HepG2 (cell line): Measurements from ENCODE around the gene ZXDC. TPM values are rescaled to one million over a fixed set of nuclear protein-coding genes. Genes with fewer than 3 reads are reported as not detected.

Experiments
- ADNP ChIP-seq: sonication (generic); formaldehyde crosslinking; IDR thresholded peaks from 2 replicates; pipeline ENCODE4 v1.4.0; 2020; ENCODE audit warnings: missing genetic modification reagents
- BRD4 ChIP-seq: sonication (generic); formaldehyde crosslinking; IDR thresholded peaks from 2 replicates; pipeline ENCODE4 v1.4.0; 2020; ENCODE audit warnings: missing genetic modification reagents
- HNRNPK ChIP-seq: fragments of 200-400 bp; formaldehyde crosslinking; IDR thresholded peaks from 2 replicates; pipeline ENCODE4 v1.6.1; 2018; ENCODE audit warnings: low read length, low read depth, moderate library complexity, mild to moderate bottlenecking; ENCODE audit not compliant: poor library complexity, severe bottlenecking
- MAZ ChIP-seq, 2 experiments: sonication (generic) in 1 of 2; formaldehyde crosslinking in 1 of 2; IDR thresholded peaks; 2 replicates each; pipeline versions ENCODE4 v1.5.0 to v1.6.1; 2012 to 2020; ENCODE audit warnings: low read depth in 2 of 2, mild to moderate bottlenecking in 2 of 2, borderline replicate concordance in 1 of 2, improper control_type of control experiment in 1 of 2, low read length in 1 of 2, missing genetic modification reagents in 1 of 2, moderate library complexity in 1 of 2
- MED8 ChIP-seq: sonication (generic); formaldehyde crosslinking; IDR thresholded peaks from 2 replicates; pipeline ENCODE4 v1.8.1; 2023; ENCODE audit warnings: mild to moderate bottlenecking, missing genetic modification reagents; ENCODE audit not compliant: insufficient replicate concordance
- NBN ChIP-seq: fragments of 450-650 bp; conservative IDR thresholded peaks from 2 replicates; pipeline ENCODE4 v1.6.1; 2017
- RFX3 ChIP-seq: IDR thresholded peaks from 2 replicates; pipeline ENCODE4 v1.6.1; 2016; ENCODE audit warnings: missing biosample characterization, missing genetic modification reagents
- RORA ChIP-seq: sonication (generic); formaldehyde crosslinking; IDR thresholded peaks from 2 replicates; pipeline ENCODE4 v1.5.0; 2020; ENCODE audit warnings: mild to moderate bottlenecking, missing genetic modification reagents, moderate library complexity
- SKI ChIP-seq: fragments of 450-650 bp; IDR thresholded peaks from one replicate; pipeline ENCODE4 v1.6.1; 2018; ENCODE audit warnings: mild to moderate bottlenecking; ENCODE audit not compliant: partially characterized antibody
- SRY ChIP-seq: sonication (generic); formaldehyde crosslinking; IDR thresholded peaks from 2 replicates; pipeline ENCODE4 v1.8.0; 2022; ENCODE audit warnings: mild to moderate bottlenecking, missing genetic modification reagents
- TOE1 ChIP-seq: sonication (generic); formaldehyde crosslinking; IDR thresholded peaks from 2 replicates; pipeline ENCODE4 v1.4.0; 2020; ENCODE audit warnings: mild to moderate bottlenecking, missing genetic modification reagents
- ZBTB20 ChIP-seq: sonication (generic); formaldehyde crosslinking; IDR thresholded peaks from 2 replicates; pipeline ENCODE4 v1.8.1; 2023; ENCODE audit warnings: missing genetic modification reagents, low read depth, mild to moderate bottlenecking, borderline replicate concordance
- ZBTB7A ChIP-seq: sonication (generic); formaldehyde crosslinking; IDR thresholded peaks from 2 replicates; pipeline ENCODE4 v1.8.0; 2022; ENCODE audit warnings: mild to moderate bottlenecking, missing genetic modification reagents
- ZNF121 ChIP-seq: sonication (generic); formaldehyde crosslinking; IDR thresholded peaks from 2 replicates; pipeline ENCODE4 v1.5.0; 2020; ENCODE audit warnings: mild to moderate bottlenecking, missing genetic modification reagents
- ZNF224 ChIP-seq: sonication (generic); formaldehyde crosslinking; IDR thresholded peaks from 2 replicates; pipeline ENCODE4 v1.5.0; 2020; ENCODE audit warnings: mild to moderate bottlenecking, missing genetic modification reagents
- ZNF326 ChIP-seq: sonication (generic); formaldehyde crosslinking; IDR thresholded peaks from 2 replicates; pipeline ENCODE4 v1.4.0; 2020; ENCODE audit warnings: missing genetic modification reagents, borderline replicate concordance
- ZNF547 ChIP-seq: sonication (generic); formaldehyde crosslinking; IDR thresholded peaks from 2 replicates; pipeline ENCODE4 v1.5.1; 2020; ENCODE audit warnings: mild to moderate bottlenecking, missing genetic modification reagents
- ZNF614 ChIP-seq: IDR thresholded peaks from 2 replicates; pipeline ENCODE4 v1.6.1; 2018; ENCODE audit warnings: missing biosample characterization, missing genetic modification reagents, inconsistent platforms, borderline replicate concordance
- ZNF652 ChIP-seq: IDR thresholded peaks from 2 replicates; pipeline ENCODE4 v1.6.1; 2016; ENCODE audit warnings: low read depth, borderline replicate concordance
- polyA plus RNA-seq, 8 experiments: library from polyadenylated mRNA; depleted of rRNA in 3 of 8; stranded (reverse) in 7 of 8; unstranded in 1 of 8; fragments of >200 nt; fragmentation: Illumina TruSeq in 4 of 8; extraction: Trizol in 4 of 8; gene quantifications; 2 replicates each; pipeline versions ENCODE4 v1.2.1 to v1.2.3, GENCODE V29; 2011 to 2016; ENCODE audit warnings: low read depth in 4 of 8, missing spikeins in 1 of 8, mixed read lengths in 1 of 8; ENCODE audit not compliant: insufficient read depth in 1 of 8
- total RNA-seq, 5 experiments: library from RNA; depleted of rRNA; stranded (reverse); fragments of >200 nt; fragmentation: Illumina TruSeq; extraction: Trizol; gene quantifications; 2 replicates each; pipeline ENCODE4 v1.2.3, GENCODE V29; 2016; ENCODE audit warnings: low read depth in 1 of 5
- TF ChIP-seq, protein P1 (sequence below): sonication (generic); formaldehyde crosslinking; IDR thresholded peaks from 2 replicates; pipeline ENCODE4 v1.4.0; 2020; ENCODE audit warnings: missing genetic modification reagents
- TF ChIP-seq, protein P2 (sequence below): sonication (generic); formaldehyde crosslinking; IDR thresholded peaks from 2 replicates; pipeline ENCODE4 v1.8.0; 2022; ENCODE audit warnings: mild to moderate bottlenecking, missing genetic modification reagents, moderate library complexity
- TF ChIP-seq, protein P3 (sequence below): IDR thresholded peaks from 2 replicates; pipeline ENCODE4 v1.6.1; 2016; ENCODE audit warnings: mild to moderate bottlenecking
- TF ChIP-seq, protein P4 (sequence below): sonication (generic); formaldehyde crosslinking; IDR thresholded peaks from 2 replicates; pipeline ENCODE4 v1.5.0; 2020; ENCODE audit warnings: mild to moderate bottlenecking, missing genetic modification reagents

The ZXDC gene
- total and polyA plus RNA-seq, 2 of the 13 experiments (the other 11 are each of a cell fraction or from before 2014, with no cell fraction given): 17.6 to 21.2 TPM

DNA sequence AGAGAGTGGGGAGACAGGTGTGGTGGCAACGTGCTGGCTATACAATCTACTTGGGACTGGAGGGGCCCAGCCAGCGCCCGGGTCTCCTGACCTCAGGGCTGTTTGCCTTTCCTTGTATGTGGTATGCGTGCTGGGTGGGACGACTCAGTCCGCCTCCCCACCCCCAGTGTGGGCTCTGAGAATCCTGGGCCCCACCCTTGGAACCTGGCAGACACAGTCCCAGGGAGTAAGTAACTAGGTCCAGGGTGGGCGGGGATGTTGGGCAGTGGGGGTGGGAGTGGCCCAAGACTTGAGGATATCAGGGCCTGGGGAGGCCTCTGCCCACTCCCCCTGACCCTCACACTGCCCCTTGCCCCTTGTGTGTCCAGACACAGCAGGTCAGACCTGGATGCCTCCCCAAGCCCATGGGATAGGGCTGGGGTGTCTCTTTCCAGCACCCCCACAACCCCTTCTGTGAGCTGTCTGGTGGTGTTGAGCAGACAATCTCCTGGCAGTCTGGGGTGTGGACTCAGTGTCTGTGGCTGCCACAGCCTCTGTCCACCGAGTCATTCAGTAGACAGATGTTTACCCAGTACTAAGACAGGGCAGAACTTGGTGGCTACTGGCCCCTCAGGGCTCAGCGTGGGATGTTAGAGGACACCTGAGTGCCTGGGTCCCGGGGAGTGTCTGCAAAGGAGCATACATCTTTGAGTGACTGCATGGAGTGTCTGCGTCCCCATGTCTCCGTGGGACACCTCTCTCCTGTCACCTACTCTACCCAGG lies 49.6 kb upstream of the ZXDC start (continued):
- TF ChIP-seq ZNF547 (CRISPR knock-in tag) (no peak), ZNF614 (CRISPR knock-in tag) (no peak), ZNF121 (CRISPR knock-in tag) (0 out of 2 replicates have a peak, but pooled peaks have one; percentile 31), MED8 (no peak), TOE1 (no peak), SRY (CRISPR knock-in tag) (no peak), ZNF652 (CRISPR knock-in tag) (no peak), RFX3 (no peak), NBN (no peak), ADNP (CRISPR knock-in tag) (no peak), SKI (no peak), ZBTB20 (CRISPR knock-in tag) (0 out of 2 replicates have a peak, but pooled peaks have one; percentile 24), RORA (no peak), ZNF326 (no peak), ZBTB7A (CRISPR knock-in tag) (no peak), ZNF224 (CRISPR knock-in tag) (no peak), BRD4 (CRISPR knock-in tag) (no peak), MAZ (IDR thresholded peaks at IDR 0.05; ENCODE audit: borderline replicate concordance, low read depth, low read length) (no peak), MAZ (CRISPR knock-in tag; IDR thresholded peaks at IDR 0.05; ENCODE audit: low read depth) (peak; percentile 45; the same call in 1 of the 2 replicates), HNRNPK (no peak)
- TF ChIP-seq, protein P1, sequence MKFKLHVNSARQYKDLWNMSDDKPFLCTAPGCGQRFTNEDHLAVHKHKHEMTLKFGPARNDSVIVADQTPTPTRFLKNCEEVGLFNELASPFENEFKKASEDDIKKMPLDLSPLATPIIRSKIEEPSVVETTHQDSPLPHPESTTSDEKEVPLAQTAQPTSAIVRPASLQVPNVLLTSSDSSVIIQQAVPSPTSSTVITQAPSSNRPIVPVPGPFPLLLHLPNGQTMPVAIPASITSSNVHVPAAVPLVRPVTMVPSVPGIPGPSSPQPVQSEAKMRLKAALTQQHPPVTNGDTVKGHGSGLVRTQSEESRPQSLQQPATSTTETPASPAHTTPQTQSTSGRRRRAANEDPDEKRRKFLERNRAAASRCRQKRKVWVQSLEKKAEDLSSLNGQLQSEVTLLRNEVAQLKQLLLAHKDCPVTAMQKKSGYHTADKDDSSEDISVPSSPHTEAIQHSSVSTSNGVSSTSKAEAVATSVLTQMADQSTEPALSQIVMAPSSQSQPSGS (CRISPR knock-in tag): no peak
- TF ChIP-seq, protein P2, sequence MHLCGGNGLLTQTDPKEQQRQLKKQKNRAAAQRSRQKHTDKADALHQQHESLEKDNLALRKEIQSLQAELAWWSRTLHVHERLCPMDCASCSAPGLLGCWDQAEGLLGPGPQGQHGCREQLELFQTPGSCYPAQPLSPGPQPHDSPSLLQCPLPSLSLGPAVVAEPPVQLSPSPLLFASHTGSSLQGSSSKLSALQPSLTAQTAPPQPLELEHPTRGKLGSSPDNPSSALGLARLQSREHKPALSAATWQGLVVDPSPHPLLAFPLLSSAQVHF (CRISPR knock-in tag): no peak
- TF ChIP-seq, protein P3, sequence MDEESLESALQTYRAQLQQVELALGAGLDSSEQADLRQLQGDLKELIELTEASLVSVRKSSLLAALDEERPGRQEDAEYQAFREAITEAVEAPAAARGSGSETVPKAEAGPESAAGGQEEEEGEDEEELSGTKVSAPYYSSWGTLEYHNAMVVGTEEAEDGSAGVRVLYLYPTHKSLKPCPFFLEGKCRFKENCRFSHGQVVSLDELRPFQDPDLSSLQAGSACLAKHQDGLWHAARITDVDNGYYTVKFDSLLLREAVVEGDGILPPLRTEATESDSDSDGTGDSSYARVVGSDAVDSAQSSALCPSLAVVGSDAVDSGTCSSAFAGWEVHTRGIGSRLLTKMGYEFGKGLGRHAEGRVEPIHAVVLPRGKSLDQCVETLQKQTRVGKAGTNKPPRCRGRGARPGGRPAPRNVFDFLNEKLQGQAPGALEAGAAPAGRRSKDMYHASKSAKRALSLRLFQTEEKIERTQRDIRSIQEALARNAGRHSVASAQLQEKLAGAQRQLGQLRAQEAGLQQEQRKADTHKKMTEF: no peak
- TF ChIP-seq, protein P4, sequence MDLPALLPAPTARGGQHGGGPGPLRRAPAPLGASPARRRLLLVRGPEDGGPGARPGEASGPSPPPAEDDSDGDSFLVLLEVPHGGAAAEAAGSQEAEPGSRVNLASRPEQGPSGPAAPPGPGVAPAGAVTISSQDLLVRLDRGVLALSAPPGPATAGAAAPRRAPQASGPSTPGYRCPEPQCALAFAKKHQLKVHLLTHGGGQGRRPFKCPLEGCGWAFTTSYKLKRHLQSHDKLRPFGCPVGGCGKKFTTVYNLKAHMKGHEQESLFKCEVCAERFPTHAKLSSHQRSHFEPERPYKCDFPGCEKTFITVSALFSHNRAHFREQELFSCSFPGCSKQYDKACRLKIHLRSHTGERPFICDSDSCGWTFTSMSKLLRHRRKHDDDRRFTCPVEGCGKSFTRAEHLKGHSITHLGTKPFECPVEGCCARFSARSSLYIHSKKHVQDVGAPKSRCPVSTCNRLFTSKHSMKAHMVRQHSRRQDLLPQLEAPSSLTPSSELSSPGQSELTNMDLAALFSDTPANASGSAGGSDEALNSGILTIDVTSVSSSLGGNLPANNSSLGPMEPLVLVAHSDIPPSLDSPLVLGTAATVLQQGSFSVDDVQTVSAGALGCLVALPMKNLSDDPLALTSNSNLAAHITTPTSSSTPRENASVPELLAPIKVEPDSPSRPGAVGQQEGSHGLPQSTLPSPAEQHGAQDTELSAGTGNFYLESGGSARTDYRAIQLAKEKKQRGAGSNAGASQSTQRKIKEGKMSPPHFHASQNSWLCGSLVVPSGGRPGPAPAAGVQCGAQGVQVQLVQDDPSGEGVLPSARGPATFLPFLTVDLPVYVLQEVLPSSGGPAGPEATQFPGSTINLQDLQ (CRISPR knock-in tag): no peak
